BE2C (cell line): Measurements from ENCODE around the gene PROSER2.

Experiments used
- DNase-seq: peaks from one replicate; pipeline ENCODE4 v3.0.0-alpha.2; 2020
- H3K27me3 ChIP-seq: fragments of 250-450 bp; sonication (Bioruptor Pico); 2 replicates; pipeline ENCODE4 v1.5.1; 2020; ENCODE audit warnings: mild to moderate bottlenecking
- H3K36me3 ChIP-seq: fragments of 250-450 bp; sonication (Bioruptor Pico); 2 replicates; pipeline ENCODE4 v1.5.1; 2020; ENCODE audit warnings: mild to moderate bottlenecking
- H3K4me1 ChIP-seq: fragments of 250-450 bp; sonication (Bioruptor Pico); 2 replicates; pipeline ENCODE4 v1.5.1; 2020
- H3K4me3 ChIP-seq: 2 replicates; pipeline ENCODE4 v1.5.1; 2011; ENCODE audit warnings: low read depth, low read length
- H3K9me3 ChIP-seq: fragments of 250-450 bp; sonication (Bioruptor Pico); 2 replicates; pipeline ENCODE4 v1.5.1; 2020
- TF ChIP-seq, protein P1 (sequence below): IDR thresholded peaks from 2 replicates; pipeline ENCODE4 v1.5.1; 2012; ENCODE audit warnings: mild to moderate bottlenecking, low read depth, low read length

The PROSER2 gene

DNA sequence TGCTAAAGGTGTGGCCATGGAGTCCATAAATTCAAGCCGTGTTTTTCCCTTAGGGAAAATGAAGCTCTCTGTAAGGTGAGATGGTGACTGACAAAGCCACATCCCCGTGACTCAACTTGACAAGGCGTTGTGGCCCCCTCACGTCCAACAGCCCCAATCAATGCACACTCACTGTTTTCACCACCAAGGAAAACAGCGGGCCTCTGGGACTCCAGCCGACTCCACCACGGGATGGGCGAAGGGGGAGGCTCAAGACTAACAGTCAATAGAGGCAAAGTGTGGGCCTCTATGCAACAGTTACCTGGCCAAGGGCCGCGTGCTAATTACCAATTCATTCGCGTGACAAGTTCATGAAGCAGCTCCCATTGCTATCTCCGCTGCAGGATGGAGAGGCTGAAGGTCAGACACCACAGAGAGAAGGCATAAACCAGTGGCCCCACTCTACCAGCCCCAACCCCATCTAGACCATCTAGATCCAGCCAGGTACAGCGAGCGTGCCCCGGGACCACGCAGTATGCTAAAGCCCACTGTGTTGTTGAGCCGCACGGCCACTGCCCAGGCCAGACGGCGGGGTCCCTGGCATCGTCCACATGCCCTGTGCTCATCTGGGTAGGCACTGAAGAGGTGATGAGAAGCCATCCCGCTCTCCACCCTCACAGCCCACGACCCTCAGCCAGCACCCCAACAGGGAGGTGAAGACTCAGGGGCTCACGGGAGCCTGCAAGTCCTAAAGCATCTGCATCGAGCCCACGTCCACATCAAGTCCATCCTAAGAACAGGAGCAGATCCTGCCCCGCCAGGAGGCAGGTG lies 76.1 kb downstream of the PROSER2 start:
- TF ChIP-seq, protein P1, sequence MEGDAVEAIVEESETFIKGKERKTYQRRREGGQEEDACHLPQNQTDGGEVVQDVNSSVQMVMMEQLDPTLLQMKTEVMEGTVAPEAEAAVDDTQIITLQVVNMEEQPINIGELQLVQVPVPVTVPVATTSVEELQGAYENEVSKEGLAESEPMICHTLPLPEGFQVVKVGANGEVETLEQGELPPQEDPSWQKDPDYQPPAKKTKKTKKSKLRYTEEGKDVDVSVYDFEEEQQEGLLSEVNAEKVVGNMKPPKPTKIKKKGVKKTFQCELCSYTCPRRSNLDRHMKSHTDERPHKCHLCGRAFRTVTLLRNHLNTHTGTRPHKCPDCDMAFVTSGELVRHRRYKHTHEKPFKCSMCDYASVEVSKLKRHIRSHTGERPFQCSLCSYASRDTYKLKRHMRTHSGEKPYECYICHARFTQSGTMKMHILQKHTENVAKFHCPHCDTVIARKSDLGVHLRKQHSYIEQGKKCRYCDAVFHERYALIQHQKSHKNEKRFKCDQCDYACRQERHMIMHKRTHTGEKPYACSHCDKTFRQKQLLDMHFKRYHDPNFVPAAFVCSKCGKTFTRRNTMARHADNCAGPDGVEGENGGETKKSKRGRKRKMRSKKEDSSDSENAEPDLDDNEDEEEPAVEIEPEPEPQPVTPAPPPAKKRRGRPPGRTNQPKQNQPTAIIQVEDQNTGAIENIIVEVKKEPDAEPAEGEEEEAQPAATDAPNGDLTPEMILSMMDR, result no peak
- Histone ChIP-seq H3K4me1 (no peaks in the 10 kb centered on the region), H3K27me3 (no peaks in the 10 kb centered on the region), H3K9me3 (no peaks in the 10 kb centered on the region), H3K36me3 (no peaks in the 10 kb centered on the region), H3K4me3 (no peak overlapping the region)
- DNase-seq, result no peak

DNA sequence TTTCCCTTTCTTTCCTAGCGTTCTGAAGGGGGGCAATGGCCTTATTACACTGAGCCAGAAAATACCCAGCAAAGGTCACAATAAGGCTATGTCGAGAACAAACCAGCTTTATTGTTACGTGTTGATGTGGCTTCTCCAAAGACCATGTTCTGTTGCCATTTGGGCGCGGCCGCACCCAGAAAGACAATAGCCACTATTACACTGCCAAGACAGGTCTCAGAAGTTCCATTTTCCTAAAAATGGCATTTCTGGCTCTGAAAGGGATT lies 77.8 kb downstream of the PROSER2 start:
- TF ChIP-seq, protein P1, result no peak

DNA sequence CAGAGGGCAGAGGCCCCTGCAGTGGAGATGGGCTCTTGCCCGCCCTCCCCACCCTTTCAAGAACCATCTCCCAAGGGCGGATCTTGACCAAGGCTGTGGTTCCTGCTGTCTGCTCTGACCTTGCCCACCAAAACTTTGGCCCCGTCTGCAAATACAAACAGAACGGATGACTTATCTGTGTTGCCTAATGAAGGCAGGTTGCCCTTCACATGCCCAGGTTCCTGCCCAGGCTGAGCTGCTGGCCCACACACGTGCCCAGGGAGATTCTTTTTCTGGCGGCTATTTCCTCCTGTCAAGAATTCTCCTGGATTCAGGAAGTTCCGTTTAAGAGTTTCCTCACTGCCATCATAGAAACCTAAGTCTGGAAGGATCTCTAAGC lies 78.3 kb downstream of the PROSER2 start:
- TF ChIP-seq, protein P1, result no peak
- Histone ChIP-seq H3K36me3 (no peaks in the 10 kb centered on the region), H3K27me3 (no peaks in the 10 kb centered on the region), H3K4me3 (no peak overlapping the region), H3K4me1 (no peaks in the 10 kb centered on the region), H3K9me3 (no peaks in the 10 kb centered on the region)
- no peak for DNase-seq

More for the DNA sequence above, 77.8 kb downstream of the PROSER2 start:
- DNase-seq, result no peak
- Histone ChIP-seq H3K36me3 (no peaks in the 10 kb centered on the region), H3K9me3 (no peaks in the 10 kb centered on the region), H3K4me3 (no peak overlapping the region), H3K4me1 (no peaks in the 10 kb centered on the region), H3K27me3 (no peaks in the 10 kb centered on the region)

DNA sequence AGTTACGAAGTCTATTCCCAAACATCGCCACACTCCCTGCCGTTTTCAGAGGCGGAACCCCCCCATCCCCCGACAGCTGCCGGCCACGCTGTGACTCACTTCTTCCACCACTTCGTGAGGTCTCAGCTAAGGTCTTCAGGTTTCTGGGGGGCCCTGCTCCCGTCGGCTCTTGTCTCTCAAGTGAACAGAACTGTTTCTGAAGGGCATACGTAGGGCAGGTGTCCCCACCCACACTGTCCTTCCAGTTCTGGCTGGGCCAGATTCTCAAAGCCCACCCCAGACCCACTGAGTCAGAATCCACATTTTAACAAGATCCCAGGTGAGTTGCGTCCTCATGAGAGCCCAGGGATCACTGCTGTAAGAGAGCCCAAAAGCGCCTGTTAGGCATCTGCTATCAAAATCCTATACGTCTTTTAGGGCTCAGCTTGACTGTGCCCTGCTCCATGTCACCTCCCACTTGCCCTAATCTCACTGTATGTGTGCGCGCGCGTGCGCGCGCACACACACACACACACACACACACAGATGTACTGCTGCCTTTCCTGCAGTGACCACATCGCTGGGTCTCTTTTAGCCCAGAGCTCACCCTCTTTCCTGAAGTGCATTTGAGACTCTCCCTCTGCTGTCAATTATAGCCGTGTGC lies 78.8 kb downstream of the PROSER2 start:
- H3K9me3 ChIP-seq, result no peaks in the 10 kb centered on the region
- H3K4me1 ChIP-seq, result no peaks in the 10 kb centered on the region
- H3K27me3 ChIP-seq, result no peaks in the 10 kb centered on the region
- H3K4me3 ChIP-seq, result no peak overlapping the region
- DNase-seq, result no peak
- no peaks in the 10 kb centered on the region for H3K36me3 ChIP-seq
- TF ChIP-seq, protein P1, result no peak

DNA sequence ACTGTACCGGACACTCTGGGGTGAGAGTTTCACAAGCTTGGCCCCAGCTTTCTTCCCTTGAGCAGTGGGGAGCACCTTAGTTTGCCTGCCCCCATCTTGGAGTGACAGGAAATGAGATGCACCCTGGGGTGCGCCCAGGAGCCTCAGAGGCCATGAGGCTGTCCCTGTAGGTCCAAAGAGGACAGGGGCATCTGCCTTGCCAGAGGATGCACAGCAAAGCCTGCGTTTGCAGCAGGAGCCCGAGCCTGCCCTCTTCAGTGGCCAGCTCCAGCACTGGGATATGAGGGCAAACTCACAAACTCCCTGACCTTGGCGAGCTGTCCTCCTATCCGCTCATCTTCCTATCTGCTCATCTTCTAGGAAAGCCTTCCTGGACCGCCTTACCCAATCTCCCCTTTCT lies 79.5 kb downstream of the PROSER2 start:
- DNase-seq, result no peak
- Histone ChIP-seq H3K36me3 (no peaks in the 10 kb centered on the region), H3K4me1 (no peaks in the 10 kb centered on the region), H3K4me3 (no peak overlapping the region), H3K27me3 (no peaks in the 10 kb centered on the region), H3K9me3 (no peaks in the 10 kb centered on the region)
- TF ChIP-seq, protein P1, result no peak

DNA sequence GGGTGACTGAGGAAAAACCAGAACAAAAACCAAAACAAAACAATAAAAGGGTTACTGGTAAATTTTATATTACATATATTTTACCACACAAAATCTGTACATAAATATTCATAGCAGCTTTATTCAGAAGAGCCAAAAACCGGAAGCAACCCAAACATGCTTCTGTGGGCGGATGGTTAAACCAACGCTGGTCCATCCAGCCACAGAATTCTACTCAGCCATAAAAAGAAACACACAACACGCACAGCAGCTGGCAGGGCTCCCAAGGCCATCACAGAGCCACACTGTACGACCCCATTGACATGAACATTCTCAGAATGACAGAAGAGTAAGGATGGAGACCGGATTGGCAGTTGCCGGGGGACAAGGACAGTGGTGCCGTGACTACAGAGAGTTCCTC lies 83.6 kb downstream of the PROSER2 start:
- Histone ChIP-seq H3K36me3 (no peaks in the 10 kb centered on the region), H3K4me1 (no peaks in the 10 kb centered on the region), H3K9me3 (no peaks in the 10 kb centered on the region), H3K4me3 (no peak overlapping the region), H3K27me3 (no peaks in the 10 kb centered on the region)
- TF ChIP-seq, protein P1, result no peak
- no peak for DNase-seq
